Measurements from ENCODE around the gene TAOK1. TPM values are rescaled to one million over a fixed set of nuclear protein-coding genes. Genes with fewer than 3 reads are reported as not detected.

TAOK1 gene
- polyA plus RNA-seq, 2 of the 4 experiments (the other 2 are of a cell fraction): 18.2 to 46.7 TPM

- TF ChIP-seq REST (IDR thresholded peaks at IDR 0.05) (no peak), SMC3 (IDR thresholded peaks at IDR 0.05) (no peak), RARB (CRISPR knock-in tag; IDR thresholded peaks at IDR 0.05) (no peak), CTCF (IDR thresholded peaks at IDR 0.05) (no peak), RNF2 (IDR thresholded peaks at IDR 0.05; ENCODE audit: borderline replicate concordance, low read depth) (no peak), TFCP2L1 (CRISPR knock-in tag; IDR thresholded peaks at IDR 0.05) (no peak)
Observed at GRCh38 chr17:29420128-29420527, 30.0 kb downstream of the TAOK1 start (continued).

GRCh38 chr17:29430275-29430674 is 40.1 kb downstream of the TAOK1 start:
- ATAC-seq: no peak

More at GRCh38 chr17:29430275-29430674, 40.1 kb downstream of the TAOK1 start:
- no peak overlapping the region for H3K27ac ChIP-seq
- DNase-seq (ENCODE audit: low read depth in 1 of 2, low spot score in 1 of 2) (no peak), FAIRE-seq (no peak)
- H3K4me2 ChIP-seq: no peak overlapping the region
- H3K9me3 ChIP-seq: no peaks in the 10 kb centered on the region
- ChIA-PET CTCF (no interaction called here), POLR2A (no interaction called here)
- H3K4me3 ChIP-seq: no peak overlapping the region
- H3K4me1 ChIP-seq: no peaks in the 10 kb centered on the region
- 83% methylated on average over 4 of the region's 4 CpGs for WGBS (ENCODE audit: missing lambda C conversion rate)
- TF ChIP-seq HOXB13 (CRISPR knock-in tag; IDR thresholded peaks at IDR 0.05; ENCODE audit: low read depth) (no peak), RCOR1 (IDR thresholded peaks at IDR 0.05; ENCODE audit: low read depth, low read length) (no peak), JUN (IDR thresholded peaks at IDR 0.05) (no peak), POLR2AphosphoS2 (conservative IDR thresholded peaks at IDR 0.05; ENCODE audit: low read length) (no peak), CHD2 (IDR thresholded peaks at IDR 0.05; ENCODE audit: low read length, partially characterized antibody) (no peak), FOSL2 (IDR thresholded peaks at IDR 0.05) (no peak), FOSL2 (CRISPR knock-in tag; IDR thresholded peaks at IDR 0.05) (no peak), NFE2L2 (conservative IDR thresholded peaks at IDR 0.05; ENCODE audit: low read length) (no peak), HMGXB4 (CRISPR knock-in tag; IDR thresholded peaks at IDR 0.05; ENCODE audit: borderline replicate concordance) (no peak), RNF2 (IDR thresholded peaks at IDR 0.05; ENCODE audit: borderline replicate concordance, low read depth) (no peak), CHD4 (IDR thresholded peaks at IDR 0.05; ENCODE audit: borderline replicate concordance) (no peak), REST (IDR thresholded peaks at IDR 0.05) (no peak), TP53 (CRISPR knock-in tag; IDR thresholded peaks at IDR 0.05) (no peak), CBX8 (IDR thresholded peaks at IDR 0.05) (no peak), EHMT2 (IDR thresholded peaks at IDR 0.05; ENCODE audit: low read depth) (no peak), RAD21 (conservative IDR thresholded peaks at IDR 0.05 in 1 of 2, IDR thresholded peaks at IDR 0.05 in 1 of 2) (no peak), PBX3 (IDR thresholded peaks at IDR 0.05) (no peak), BCL3 (IDR thresholded peaks at IDR 0.05) (no peak), FOXS1 (CRISPR knock-in tag; IDR thresholded peaks at IDR 0.05) (no peak), SMC3 (IDR thresholded peaks at IDR 0.05) (no peak), NPAS2 (CRISPR knock-in tag; IDR thresholded peaks at IDR 0.05; ENCODE audit: borderline replicate concordance) (no peak)
